HepG2 (cell line): ENCODE results near the gene PPP1R18. TPM values are rescaled to one million over a fixed set of nuclear protein-coding genes. Genes with fewer than 3 reads are reported as not detected.

Experiments
- ARNTL ChIP-seq: sonication (generic); formaldehyde crosslinking; IDR thresholded peaks from 2 replicates; pipeline ENCODE4 v1.4.0; 2020; ENCODE audit warnings: mild to moderate bottlenecking, missing genetic modification reagents
- BRF2 ChIP-seq: sonication (generic); formaldehyde crosslinking; IDR thresholded peaks from 2 replicates; pipeline ENCODE4 v1.8.1; 2022; ENCODE audit warnings: mild to moderate bottlenecking, missing genetic modification reagents
- E2F2 ChIP-seq: sonication (generic); formaldehyde crosslinking; IDR thresholded peaks from 2 replicates; pipeline ENCODE4 v1.4.0; 2020; ENCODE audit warnings: missing genetic modification reagents, borderline replicate concordance
- ETS1 ChIP-seq: sonication (generic); formaldehyde crosslinking; IDR thresholded peaks from 2 replicates; pipeline ENCODE4 v1.4.0; 2020; ENCODE audit warnings: missing genetic modification reagents
- HOXA7 ChIP-seq: sonication (generic); formaldehyde crosslinking; IDR thresholded peaks from 2 replicates; pipeline ENCODE4 v1.8.1; 2022; ENCODE audit warnings: mild to moderate bottlenecking, missing genetic modification reagents, moderate library complexity
- KDM2A ChIP-seq: sonication (generic); formaldehyde crosslinking; IDR thresholded peaks from 2 replicates; pipeline ENCODE4 v1.4.0; 2020; ENCODE audit warnings: low read depth, missing genetic modification reagents, borderline replicate concordance
- KDM4B ChIP-seq: sonication (generic); formaldehyde crosslinking; IDR thresholded peaks from 2 replicates; pipeline ENCODE4 v1.4.0; 2020; ENCODE audit warnings: missing genetic modification reagents
- PHF20 ChIP-seq: sonication (generic); formaldehyde crosslinking; IDR thresholded peaks from 2 replicates; pipeline ENCODE4 v1.5.0; 2020; ENCODE audit warnings: mild to moderate bottlenecking, missing genetic modification reagents
- RERE ChIP-seq: IDR thresholded peaks from 2 replicates; pipeline ENCODE4 v1.6.1; 2016; ENCODE audit warnings: low read depth, missing genetic modification reagents, missing compliant biosample characterization
- YEATS4 ChIP-seq: sonication (generic); formaldehyde crosslinking; IDR thresholded peaks from 2 replicates; pipeline ENCODE4 v1.4.0; 2020; ENCODE audit warnings: missing genetic modification reagents, borderline replicate concordance
- ZBTB3 ChIP-seq: sonication (generic); formaldehyde crosslinking; IDR thresholded peaks from 2 replicates; pipeline ENCODE4 v1.4.0; 2020; ENCODE audit warnings: low read depth, mild to moderate bottlenecking, moderate library complexity, missing genetic modification reagents, borderline replicate concordance
- ZFP1 ChIP-seq: IDR thresholded peaks from 2 replicates; pipeline ENCODE4 v1.6.1; 2016
- ZNF263 ChIP-seq: sonication (generic); formaldehyde crosslinking; IDR thresholded peaks from 2 replicates; pipeline ENCODE4 v1.4.0; 2020; ENCODE audit warnings: missing genetic modification reagents
- ZNF432 ChIP-seq: sonication (generic); formaldehyde crosslinking; IDR thresholded peaks from 2 replicates; pipeline ENCODE4 v1.5.0; 2020; ENCODE audit warnings: missing genetic modification reagents, mild to moderate bottlenecking, borderline replicate concordance
- ZNF510 ChIP-seq: sonication (generic); formaldehyde crosslinking; IDR thresholded peaks from 2 replicates; pipeline ENCODE4 v1.4.0; 2020; ENCODE audit warnings: low read depth, mild to moderate bottlenecking, missing genetic modification reagents
- ZNF660 ChIP-seq: sonication (generic); formaldehyde crosslinking; IDR thresholded peaks from 2 replicates; pipeline ENCODE4 v1.5.1; 2020; ENCODE audit warnings: mild to moderate bottlenecking, low read depth, missing genetic modification reagents, borderline replicate concordance
- ZNF782 ChIP-seq: sonication (generic); formaldehyde crosslinking; IDR thresholded peaks from 2 replicates; pipeline ENCODE4 v1.4.0; 2020; ENCODE audit warnings: missing genetic modification reagents, mild to moderate bottlenecking, borderline replicate concordance
- ZNF816 ChIP-seq: sonication (generic); formaldehyde crosslinking; IDR thresholded peaks from 2 replicates; pipeline ENCODE4 v1.8.0; 2022; ENCODE audit warnings: missing genetic modification reagents, mild to moderate bottlenecking, borderline replicate concordance
- polyA plus RNA-seq, 8 experiments: library from polyadenylated mRNA; depleted of rRNA in 3 of 8; stranded (reverse) in 7 of 8; unstranded in 1 of 8; fragments of >200 nt; fragmentation: Illumina TruSeq in 4 of 8; extraction: Trizol in 4 of 8; gene quantifications; 2 replicates each; pipeline versions ENCODE4 v1.2.1 to v1.2.3, GENCODE V29; 2011 to 2016; ENCODE audit warnings: low read depth in 4 of 8, missing spikeins in 1 of 8, mixed read lengths in 1 of 8; ENCODE audit not compliant: insufficient read depth in 1 of 8
- total RNA-seq, 5 experiments: library from RNA; depleted of rRNA; stranded (reverse); fragments of >200 nt; fragmentation: Illumina TruSeq; extraction: Trizol; gene quantifications; 2 replicates each; pipeline ENCODE4 v1.2.3, GENCODE V29; 2016; ENCODE audit warnings: low read depth in 1 of 5

PPP1R18 gene
- total and polyA plus RNA-seq, 2 of the 13 experiments (the other 11 are each of a cell fraction or from before 2014, with no cell fraction given), result 4.9 to 9.2 TPM

- TF ChIP-seq ZNF660 (CRISPR knock-in tag) (no peak; the same call in 1 of the 2 replicates), BRF2 (CRISPR knock-in tag) (no peak; the same call in 1 of the 2 replicates), ZNF510 (no peak; the same call in 1 of the 2 replicates), RERE (CRISPR knock-in tag) (no peak), ARNTL (CRISPR knock-in tag) (peak; percentile 92), PHF20 (CRISPR knock-in tag) (no peak), ETS1 (CRISPR knock-in tag) (no peak), E2F2 (CRISPR knock-in tag) (no peak), YEATS4 (CRISPR knock-in tag) (peak; percentile 85), ZBTB3 (CRISPR knock-in tag) (peak; percentile 46; the same call in 1 of the 2 replicates), KDM2A (CRISPR knock-in tag) (peak; percentile 88), ZNF782 (CRISPR knock-in tag) (peak; percentile 52; the same call in 1 of the 2 replicates), ZNF263 (CRISPR knock-in tag) (no peak), ZNF432 (no peak), HOXA7 (CRISPR knock-in tag) (no peak), ZNF816 (peak; percentile 58; the same call in 1 of the 2 replicates), ZFP1 (peak; percentile 46; the same call in 1 of the 2 replicates), KDM4B (CRISPR knock-in tag) (peak; percentile 43; the same call in 1 of the 2 replicates)
These were observed 35.0 kb upstream of the PPP1R18 start (continued) for GRCh38 chr6:30721198-30722024.
